HG03469 (cell line): Measurements from ENCODE around the gene VIT.

Experiments used
- ATAC-seq: cut with Tn5 transposase; IDR thresholded peaks from one replicate; pipeline ENCODE4 v1.9.1; 2021; ENCODE audit warnings: mild to moderate bottlenecking, moderate library complexity, moderate number of reproducible peaks; ENCODE audit not compliant: unreplicated experiment

VIT gene

GRCh38 chr2:36707050-36707449, 10.5 kb downstream of the VIT start:
- no peak for ATAC-seq

GRCh38 chr2:36708041-36708741, 11.7 kb downstream of the VIT start:
- no peak for ATAC-seq

GRCh38 chr2:36710858-36711515, 14.5 kb downstream of the VIT start:
- ATAC-seq, result no peak

- ATAC-seq, result no peak
Observed at GRCh38 chr2:36711741-36712314, 15.3 kb downstream of the VIT start.

- no peak for ATAC-seq
Observed at GRCh38 chr2:36713310-36713709, 16.8 kb downstream of the VIT start.

GRCh38 chr2:36716111-36716510, 19.6 kb downstream of the VIT start:
- ATAC-seq, result no peak

GRCh38 chr2:36717603-36718266, 21.2 kb downstream of the VIT start:
- ATAC-seq, result no peak

- ATAC-seq, result no peak
Observed at GRCh38 chr2:36727550-36727949, 31.0 kb downstream of the VIT start.

- no peak for ATAC-seq
Observed at GRCh38 chr2:36729067-36729466, 32.6 kb downstream of the VIT start.

GRCh38 chr2:36731941-36732672, 35.6 kb downstream of the VIT start:
- ATAC-seq, result no peak

- no peak for ATAC-seq
Observed at GRCh38 chr2:36732673-36733036, 36.1 kb downstream of the VIT start.

- no peak for ATAC-seq
Observed at GRCh38 chr2:36733215-36733614, 36.7 kb downstream of the VIT start.

GRCh38 chr2:36734304-36734703, 37.8 kb downstream of the VIT start:
- ATAC-seq, result no peak

GRCh38 chr2:36737131-36737750, 40.7 kb downstream of the VIT start:
- ATAC-seq, result no peak

GRCh38 chr2:36740061-36740460, 43.6 kb downstream of the VIT start:
- no peak for ATAC-seq

GRCh38 chr2:36741188-36741837, 44.8 kb downstream of the VIT start:
- no peak for ATAC-seq

GRCh38 chr2:36743954-36744353, 47.4 kb downstream of the VIT start:
- no peak for ATAC-seq

- ATAC-seq, result no peak
Observed at GRCh38 chr2:36748166-36748565, 51.7 kb downstream of the VIT start.

GRCh38 chr2:36750101-36750500, 53.6 kb downstream of the VIT start:
- no peak for ATAC-seq

GRCh38 chr2:36753706-36754221, 57.3 kb downstream of the VIT start:
- no peak for ATAC-seq
